Measurements from ENCODE around the gene YJU2.

GRCh38 chr19:4302243-4302640, 55.4 kb downstream of the YJU2 start, which contains the start of gene TMIGD2:
- TF ChIP-seq CTCF (IDR thresholded peaks at IDR 0.05) (no peak), POLR2A (IDR thresholded peaks at IDR 0.05) (no peak)

All from lower leg skin (tissue), 3 donors.